B cell (primary cell): ENCODE data around the gene SIX5. TPM values are rescaled to one million over a fixed set of nuclear protein-coding genes. Genes with fewer than 3 reads are reported as not detected.

Experiments
- ATAC-seq: fragments of 200-7000 bp; cut with Tn5 transposase; one replicate; pipeline ENCODE4 v1.10.0; 2021; ENCODE audit warnings: low read depth, mild to moderate bottlenecking, moderate number of reproducible peaks, moderate library complexity
- CTCF ChIA-PET: fragments of 350-600 bp; sonication (Branson Sonifier 250); formaldehyde crosslinking; loops from one replicate; lab custom pipeline; 2021; ENCODE audit warnings: antibody characterized with exemption, inconsistent platforms; lab: Charles Lee
- POLR2A ChIA-PET: fragments of 350-600 bp; sonication (Branson Sonifier 250); formaldehyde crosslinking; loops from one replicate; lab custom pipeline; 2021; ENCODE audit warnings: antibody characterized with exemption; lab: Charles Lee
- DNase-seq: peaks from one replicate; pipeline ENCODE4 v3.0.0; 2013
- H2AFZ ChIP-seq: 2 replicates; pipeline ENCODE4 v1.6.1; 2012; ENCODE audit warnings: mild to moderate bottlenecking, low read depth, low read length; ENCODE audit not compliant: insufficient read depth, poor library complexity, severe bottlenecking
- H3K27ac ChIP-seq, 2 donors: 1 replicate in 1 of 2; 2 replicates in 1 of 2; pipeline ENCODE4 v1.5.1; 2012 to 2013; ENCODE audit warnings: low read length in 2 of 2, mild to moderate bottlenecking in 2 of 2, moderate library complexity in 1 of 2
- H3K27me3 ChIP-seq, 4 experiments: fragments of 200-600 bp in 1 of 4; sonication (generic) in 1 of 4; replicated peaks in 1 of 4; 1 replicate in 2 of 4; 2 replicates in 2 of 4; pipeline versions ENCODE4 v1.6.1 to v1.7.0; 2013 to 2016; ENCODE audit warnings: low read length in 3 of 4, mild to moderate bottlenecking in 2 of 4, mixed read lengths in 1 of 4, moderate library complexity in 1 of 4; ENCODE audit not compliant: insufficient read depth in 4 of 4, control insufficient read depth in 3 of 4; ENCODE audit errors: control extremely low read depth in 1 of 4
- H3K36me3 ChIP-seq, 2 experiments: replicated peaks in 1 of 2; 1 replicate in 1 of 2; 2 replicates in 1 of 2; pipeline versions ENCODE4 v1.6.1 to v1.7.1; 2013; ENCODE audit warnings: low read length in 1 of 2; ENCODE audit not compliant: insufficient read depth in 2 of 2, control insufficient read depth in 1 of 2; ENCODE audit errors: control extremely low read depth in 1 of 2, extremely low read depth in 1 of 2
- H3K4me1 ChIP-seq, 2 donors: fragments of 200-600 bp in 1 of 2; sonication (generic) in 1 of 2; 1 replicate in 1 of 2; 2 replicates in 1 of 2; pipeline versions ENCODE4 v1.5.1 to v1.6.1; 2013 to 2017; ENCODE audit warnings: low read length in 2 of 2; ENCODE audit not compliant: control insufficient read depth in 2 of 2, insufficient read depth in 2 of 2
- H3K4me2 ChIP-seq: replicated peaks from 2 replicates; pipeline ENCODE3; 2012; ENCODE audit warnings: mild to moderate bottlenecking, low read depth, low read length; ENCODE audit not compliant: poor library complexity, severe bottlenecking
- H3K4me3 ChIP-seq, 5 experiments: fragments of 200-600 bp in 1 of 5; sonication (generic) in 1 of 5; 1 replicate in 3 of 5; 2 replicates in 2 of 5; pipeline versions ENCODE4 v1.5.1 to v1.7.0; 2011 to 2016; ENCODE audit warnings: low read length in 4 of 5, mild to moderate bottlenecking in 4 of 5, low read depth in 2 of 5, control low read depth in 1 of 5, moderate library complexity in 1 of 5; ENCODE audit not compliant: insufficient read depth in 1 of 5; ENCODE audit errors: control extremely low read depth in 1 of 5, extremely low read depth in 1 of 5
- H3K79me2 ChIP-seq: fragments of 200-600 bp; sonication (generic); one replicate; pipeline ENCODE4 v1.6.0; 2016; ENCODE audit warnings: low read length; ENCODE audit not compliant: control insufficient read depth, insufficient read depth
- H3K9ac ChIP-seq: fragments of 200-600 bp; sonication (generic); 2 replicates; pipeline ENCODE4 v1.6.1; 2017; ENCODE audit warnings: mild to moderate bottlenecking, low read length, moderate library complexity
- H3K9me3 ChIP-seq, 3 donors: one replicate each; pipeline versions ENCODE4 v1.6.1 to v1.7.1; 2013; ENCODE audit warnings: low read length in 2 of 3; ENCODE audit not compliant: control insufficient read depth in 2 of 3, insufficient read depth in 1 of 3; ENCODE audit errors: control extremely low read depth in 1 of 3
- H4K20me1 ChIP-seq: 2 replicates; pipeline ENCODE4 v1.6.0; 2012; ENCODE audit warnings: mild to moderate bottlenecking, low read length; ENCODE audit not compliant: insufficient read depth, control insufficient read depth, poor library complexity, severe bottlenecking
- H3K27ac Mint-ChIP-seq: one replicate; pipeline ENCODE4 v1.8.0; 2021; ENCODE audit warnings: mixed read lengths
- H3K27me3 Mint-ChIP-seq: one replicate; pipeline ENCODE4 v1.8.0; 2021; ENCODE audit warnings: mixed read lengths
- H3K4me1 Mint-ChIP-seq: one replicate; pipeline ENCODE4 v1.8.0; 2021; ENCODE audit warnings: mixed read lengths
- H3K4me3 Mint-ChIP-seq: one replicate; pipeline ENCODE4 v1.8.0; 2021; ENCODE audit warnings: mixed read lengths
- H3K9me3 Mint-ChIP-seq: one replicate; pipeline ENCODE4 v1.8.0; 2022; ENCODE audit warnings: mixed read lengths; ENCODE audit not compliant: insufficient read depth
- CTCF ChIP-seq: fragments of 200-600 bp; IDR thresholded peaks from one replicate; pipeline ENCODE4 v1.8.0; 2022; ENCODE audit warnings: antibody characterized with exemption, mild to moderate bottlenecking
- EZH2 ChIP-seq: IDR thresholded peaks from 2 replicates; pipeline ENCODE4 v1.6.1; 2012; ENCODE audit warnings: borderline replicate concordance, low read depth, mild to moderate bottlenecking, moderate library complexity, low read length; ENCODE audit not compliant: insufficient read depth, poor library complexity, severe bottlenecking
- WGBS: methylation state at CpG from one replicate; pipeline ENCODE4 v1.1.5; 2013; ENCODE audit warnings: missing lambda C conversion rate; ENCODE audit not compliant: insufficient coverage; 5-methylcytosine and 5-hydroxymethylcytosine counted together
- intact Hi-C: fragments of 100-400 bp; cut with micrococcal nuclease; formaldehyde crosslinking; loops from one replicate; pipeline ENCODE4 v1.10.0; 2022
- polyA plus RNA-seq: library from polyadenylated mRNA; depleted of rRNA; stranded (reverse); fragments of >200 nt; gene quantifications from 2 replicates; pipeline ENCODE4 v1.2.3, GENCODE V29; 2012
- total RNA-seq, 2 donors: library from RNA; stranded (reverse); fragments of 120-200 nt in 1 of 2; gene quantifications; 1 replicate in 1 of 2; 2 replicates in 1 of 2; pipeline versions ENCODE4 v1.2.3 to v1.2.4, GENCODE V29; 2013 to 2022

The SIX5 gene
- total and polyA plus RNA-seq, 2 donors (not counting 1 experiment from before 2014, with no cell fraction given): 1.4 to 2.1 TPM

GRCh38 chr19:45814851-45815480, 45.9 kb upstream of the SIX5 start, which contains the start of gene RSPH6A:
Gene RSPH6A, minus strand, starts transcription at chr19:45815308. Its CDS starts 132 bp downstream, at chr19:45815176.
- intact Hi-C loops: no loop called here
- CTCF ChIA-PET: interaction anchor here (0.8 to 1.5 kb wide), 2 partner anchors 10 to 15 kb away, joined by 3 to 8 read pairs; no protein-coding TSS in a partner anchor
- peaks cover 11% of the 10 kb centered on the region for H3K4me1 Mint-ChIP-seq

More at GRCh38 chr19:45814851-45815480, 45.9 kb upstream of the SIX5 start, which contains the start of gene RSPH6A:
- peaks cover 0 to 9% of the 10 kb centered on the region in 2 experiments for H3K36me3 ChIP-seq
- H3K4me2 ChIP-seq: peak within 1 kb of the TSS; percentile 78
- DNase-seq (no peak), ATAC-seq (no peak)
- no peaks in the 10 kb centered on the region for H3K9me3 Mint-ChIP-seq
- peak within 1 kb of the TSS in 3 of 5 experiments; percentile 23 to 36 (median 33) for H3K4me3 ChIP-seq
- peak within 1 kb of the TSS; percentile 46 for H2AFZ ChIP-seq
- TF ChIP-seq EZH2: no peak
- TF ChIP-seq CTCF: no peak
- H3K27ac Mint-ChIP-seq: no peak within 1 kb of the TSS
- peaks cover 3% of the 10 kb centered on the region for H3K27me3 Mint-ChIP-seq
- peaks cover 14% of the 10 kb centered on the region for H4K20me1 ChIP-seq
- H3K4me3 Mint-ChIP-seq: peak within 1 kb of the TSS; percentile 52
- peaks cover 19 to 23% of the 10 kb centered on the region in 2 donors for H3K4me1 ChIP-seq
- peaks cover 0 to 8% (median 3%) of the 10 kb centered on the region in 4 experiments for H3K27me3 ChIP-seq
- peak within 1 kb of the TSS; percentile 47 for H3K9ac ChIP-seq
- no peaks in the 10 kb centered on the region for H3K79me2 ChIP-seq
- POLR2A ChIA-PET: no interaction called here
- no peaks in the 10 kb centered on the region for H3K9me3 ChIP-seq
- 39% methylated on average over 28 of the region's 40 CpGs for WGBS
- no peak within 1 kb of the TSS for H3K27ac ChIP-seq
